Renal cortical epithelial cell (primary cell): ENCODE measurements around the gene CUL1. TPM values are rescaled to one million over a fixed set of nuclear protein-coding genes. Genes with fewer than 3 reads are reported as not detected.
"Not testable (repeated sequence)": the region's sequence is repeated elsewhere in the genome, so short reads cannot be mapped to it uniquely, and the experiment has no call there.

Experiments used
- DNase-seq: peaks from one replicate; pipeline ENCODE4 v3.0.0-alpha.2; 2011; ENCODE audit warnings: low read depth
- total RNA-seq: library from RNA; depleted of rRNA; stranded (reverse); fragments of >200 nt; gene quantifications from 2 replicates; pipeline ENCODE4 v1.2.3, GENCODE V29; 2014

Gene CUL1
- total RNA-seq, 1 donor from 2014 or later, result 69.2 TPM

- DNase-seq, result no peak
Observed at GRCh38 chr7:148697256-148698006, 1.3 kb upstream of the CUL1 start.

GRCh38 chr7:148698007-148698396 is 701 bp upstream of the CUL1 start:
- DNase-seq, result peak; percentile 11

GRCh38 chr7:148699024-148699781 is 500 bp downstream of the CUL1 start:
- peak; percentile 19 for DNase-seq

DNA sequence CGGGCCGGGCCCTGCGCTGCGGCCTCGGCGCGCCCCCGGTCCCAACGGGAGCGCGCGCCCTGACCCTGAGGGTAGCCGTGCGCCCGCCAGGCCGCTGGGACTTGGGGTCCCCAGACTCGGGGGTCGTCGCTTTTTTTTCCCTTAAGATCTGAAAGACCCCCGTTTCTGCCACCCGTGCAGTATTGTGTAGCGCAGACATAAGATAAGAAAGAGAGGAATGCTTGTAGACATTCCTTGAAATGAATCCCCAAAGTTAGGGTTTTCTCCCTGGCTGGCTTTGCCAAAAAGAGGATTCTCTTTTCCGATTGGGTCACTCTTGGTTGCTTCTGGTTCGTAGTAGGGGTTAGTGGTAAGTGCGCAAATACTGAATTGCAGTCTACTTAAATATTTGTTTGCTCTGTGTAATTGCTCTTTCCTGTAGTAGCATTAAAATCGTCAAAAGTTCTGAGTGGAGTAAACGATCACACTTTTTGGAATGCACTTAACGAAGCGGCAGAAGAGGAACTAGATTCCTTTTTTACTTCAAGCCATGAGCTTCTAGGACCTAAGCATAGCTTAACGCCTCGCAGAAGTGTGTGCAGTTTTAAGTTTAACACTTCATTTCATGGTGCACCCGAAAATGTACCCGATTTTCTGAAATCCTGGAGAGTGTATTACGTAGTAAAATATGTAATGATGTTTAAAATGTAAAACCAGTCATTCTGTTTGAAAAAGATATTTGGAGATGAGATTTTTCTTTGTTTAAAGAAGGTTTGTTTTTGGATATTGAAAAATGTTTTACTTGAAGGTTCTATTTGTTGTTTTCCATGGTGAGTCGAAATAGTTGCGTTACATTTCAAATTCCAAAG is 1.3 kb downstream of the CUL1 start:
- peak; percentile 35 for DNase-seq

GRCh38 chr7:148700661-148701064 is 2.0 kb downstream of the CUL1 start:
- peak; percentile 47 for DNase-seq

- no peak for DNase-seq
Observed at GRCh38 chr7:148701414-148701813, 2.7 kb downstream of the CUL1 start.

DNA sequence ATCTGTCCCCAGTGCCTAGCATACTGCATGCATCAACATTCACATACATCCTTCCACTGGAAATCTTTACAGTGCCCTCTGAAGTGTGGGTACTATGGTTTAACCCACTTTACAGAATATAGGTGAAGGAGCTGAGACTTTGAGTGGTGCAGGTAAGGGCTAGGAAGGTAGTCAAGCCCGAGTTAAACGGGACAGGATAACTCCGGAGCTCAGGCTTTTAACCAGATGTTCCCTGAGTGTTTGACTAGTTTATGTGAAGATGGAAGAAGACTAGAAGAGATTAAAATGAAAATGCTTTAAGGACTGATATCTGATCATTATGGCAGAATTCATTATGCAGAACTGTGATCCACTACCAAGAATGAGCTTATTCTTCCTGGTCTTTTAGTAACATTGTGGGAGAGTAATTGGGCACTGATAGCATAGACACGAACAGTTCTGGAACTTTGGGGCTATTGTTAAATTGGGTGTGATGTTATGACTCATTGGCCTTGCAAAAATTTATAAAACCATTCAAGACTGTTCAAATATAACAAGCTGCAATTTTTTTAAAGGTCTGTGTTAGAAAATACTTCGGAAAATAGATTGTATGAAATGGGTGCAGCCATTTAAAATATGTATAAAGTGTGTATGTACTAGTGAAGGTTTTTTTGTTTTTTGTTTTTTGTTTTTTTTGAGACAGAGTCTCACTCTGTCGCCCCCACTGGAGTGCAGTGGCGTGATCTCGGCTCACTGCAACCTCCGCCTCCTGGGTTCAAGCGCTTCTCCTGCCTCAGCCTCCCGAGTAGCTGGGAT is 4.4 kb downstream of the CUL1 start:
- no peak for DNase-seq

- DNase-seq, result not testable (repeated sequence)
Observed at GRCh38 chr7:148703671-148703962, 4.9 kb downstream of the CUL1 start.

DNA sequence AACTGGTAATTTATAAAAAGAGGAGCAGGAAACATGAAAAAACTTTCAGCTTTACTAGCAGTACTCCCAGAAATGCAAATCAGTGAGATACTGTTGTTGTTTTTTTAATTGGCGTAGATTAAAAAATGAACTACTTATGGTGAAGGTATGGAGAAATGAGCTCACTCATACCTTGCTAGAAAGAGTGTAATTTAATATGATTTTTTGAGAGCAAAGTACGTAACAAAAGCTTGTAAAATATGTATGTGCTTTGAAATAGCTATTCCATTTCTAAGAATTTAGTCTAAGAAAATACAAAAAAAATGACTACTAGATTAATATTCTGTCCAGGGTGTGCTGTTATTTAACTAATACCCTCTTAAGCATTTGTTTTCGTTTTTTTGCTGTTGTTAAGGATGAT is 5.5 kb downstream of the CUL1 start:
- no peak for DNase-seq

- DNase-seq, result no peak
Observed at GRCh38 chr7:148704970-148705369, 6.3 kb downstream of the CUL1 start.

GRCh38 chr7:148706368-148706767 is 7.7 kb downstream of the CUL1 start:
- no peak for DNase-seq

GRCh38 chr7:148708026-148708885 is 9.6 kb downstream of the CUL1 start:
- no peak for DNase-seq

DNA sequence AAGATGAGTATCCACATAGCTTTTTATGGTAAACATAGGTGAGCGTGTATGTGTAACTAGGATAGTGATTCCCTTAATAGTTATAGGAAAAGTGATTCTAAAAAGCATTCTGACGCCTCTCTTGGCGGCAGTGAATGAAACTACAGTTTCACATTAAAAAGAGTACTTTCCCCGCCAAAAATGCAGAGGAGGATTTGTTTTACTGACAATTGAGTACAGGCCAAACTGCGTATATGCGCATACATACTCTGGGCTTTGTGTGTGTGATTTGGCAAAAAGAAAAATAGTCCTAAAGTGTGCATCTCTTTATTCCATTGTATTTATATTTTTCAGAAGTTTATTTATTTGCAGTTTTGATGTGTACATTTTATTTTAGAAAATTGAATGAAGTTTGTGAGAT is 10.3 kb downstream of the CUL1 start:
- DNase-seq, result no peak

DNA sequence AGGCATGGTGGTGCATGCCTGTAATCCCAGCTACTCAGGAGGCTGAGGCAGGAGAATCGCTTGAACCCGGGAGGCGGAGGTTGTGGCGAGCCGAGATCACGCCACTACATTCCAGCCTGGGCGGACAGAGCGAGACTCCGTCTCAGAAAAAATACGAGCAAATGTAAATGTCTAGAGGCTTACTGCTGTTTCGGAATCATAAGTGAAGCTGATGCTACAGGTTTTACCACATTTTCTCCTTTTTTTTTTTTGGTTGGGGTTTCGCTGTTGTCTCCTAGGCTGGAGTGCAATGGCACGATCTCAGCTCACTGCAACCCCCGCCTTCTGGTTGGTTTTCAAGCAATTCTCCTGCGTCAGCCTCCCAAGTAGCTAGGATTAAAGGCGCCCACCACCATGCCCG is 11.7 kb downstream of the CUL1 start:
- DNase-seq, result not testable (repeated sequence)

DNA sequence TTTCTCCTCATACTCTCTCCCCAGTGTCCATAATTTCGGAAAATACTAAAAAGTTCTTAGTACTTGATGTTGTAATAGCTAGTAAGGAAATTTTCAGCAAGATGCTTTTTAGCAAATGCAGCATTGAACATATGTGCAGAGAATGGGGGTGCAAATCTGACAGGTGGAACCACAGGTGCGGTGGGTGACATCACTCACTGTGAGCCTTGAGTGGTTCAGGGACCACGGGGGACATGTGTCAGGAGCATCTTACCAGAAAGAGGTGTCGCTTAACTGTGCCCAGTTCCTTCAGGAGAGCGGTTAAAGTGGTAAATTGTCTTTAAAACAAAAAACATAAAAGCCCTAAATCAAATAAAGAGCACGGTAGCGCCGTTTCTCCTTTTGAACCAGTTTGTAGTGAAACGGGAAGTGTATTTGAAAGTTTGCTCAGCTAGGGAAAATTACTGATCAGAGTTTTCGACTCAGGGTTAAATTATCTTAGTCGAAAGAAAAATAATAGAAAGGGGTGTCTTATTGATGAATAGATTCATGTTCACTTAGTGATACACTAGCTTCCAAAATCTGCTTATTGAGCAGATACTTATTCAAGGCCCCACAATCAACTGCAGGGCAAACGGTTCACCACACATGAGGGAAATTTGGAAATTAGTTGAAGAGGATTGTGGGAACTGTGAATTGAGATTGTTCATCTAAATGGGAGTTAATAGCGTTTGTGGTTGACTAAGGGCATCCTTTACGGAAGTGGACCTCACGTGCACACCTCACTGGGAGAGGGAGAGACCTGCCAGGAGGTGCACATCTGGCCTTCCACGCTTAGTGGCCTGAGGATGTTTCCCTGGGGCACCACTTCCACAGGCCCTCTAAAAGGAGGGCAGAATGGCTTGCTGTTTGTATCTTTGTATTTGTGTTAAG is 12.7 kb downstream of the CUL1 start:
- DNase-seq, result no peak

DNA sequence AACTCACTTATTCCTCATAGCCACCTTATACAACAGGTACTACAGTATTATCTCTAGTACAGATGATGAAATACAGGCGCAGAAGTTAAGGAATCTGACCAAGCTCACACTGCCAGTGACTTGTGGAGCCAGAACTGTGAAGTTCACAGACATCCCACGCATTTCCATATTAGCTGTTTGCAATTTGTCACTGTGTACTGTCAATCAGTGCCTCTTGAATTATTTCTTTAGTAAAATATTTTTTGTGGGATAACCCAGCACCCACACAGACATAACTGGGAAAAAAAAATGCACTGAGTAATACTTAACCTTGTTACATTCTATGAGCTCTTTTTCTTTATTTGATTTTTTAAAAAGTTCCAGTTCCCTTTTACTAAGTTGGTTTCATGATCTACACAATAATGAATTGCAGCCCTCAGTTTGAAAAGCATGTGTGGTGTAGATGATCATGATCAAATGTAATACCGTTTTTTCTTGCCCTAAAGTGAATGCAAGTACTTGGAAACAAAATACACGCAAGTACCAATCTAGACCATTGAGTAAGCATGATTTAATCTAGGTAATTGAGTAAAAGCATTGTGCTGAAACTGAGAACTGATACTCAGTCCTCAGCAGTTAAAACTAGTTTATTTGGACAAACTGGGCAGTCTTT is 14.1 kb downstream of the CUL1 start:
- DNase-seq, result no peak

DNA sequence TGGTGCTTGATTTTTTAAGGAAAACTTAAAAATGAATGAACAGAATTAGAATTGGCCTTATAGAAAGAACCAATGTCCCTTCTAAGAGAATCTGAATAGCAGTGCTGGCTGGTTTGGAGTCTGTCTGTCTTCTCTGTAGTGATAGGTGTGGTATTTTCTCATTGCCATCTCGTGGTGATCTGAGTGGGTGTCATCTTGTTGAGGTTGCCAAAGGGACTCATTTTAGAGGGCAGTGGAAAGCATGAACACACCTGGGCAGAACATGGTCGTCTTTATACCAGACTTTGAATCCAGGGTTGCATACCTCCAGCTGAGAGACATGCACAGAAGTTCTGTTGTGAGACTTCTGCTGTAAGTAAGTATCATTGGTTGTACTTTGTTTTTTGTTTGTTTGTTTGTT is 15.8 kb downstream of the CUL1 start:
- DNase-seq, result no peak

DNA sequence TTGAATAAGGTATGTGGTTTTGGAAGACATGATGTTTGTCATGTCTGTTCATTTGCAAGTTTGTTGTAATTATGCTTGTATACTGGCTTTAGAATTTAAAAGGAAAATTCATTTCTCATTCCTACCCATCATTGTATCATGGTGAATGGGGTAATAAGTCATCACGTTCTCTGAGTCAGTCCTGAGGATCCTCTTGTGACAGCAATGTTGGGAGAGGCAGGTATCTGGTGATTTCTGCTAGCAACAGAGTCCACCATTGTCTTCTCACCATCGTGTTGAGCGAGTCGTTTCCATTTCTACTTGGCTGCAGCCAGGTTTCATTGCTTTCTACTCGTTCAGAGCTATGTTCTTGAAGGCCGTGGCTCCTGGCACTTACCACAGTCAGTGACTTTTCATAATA is 16.3 kb downstream of the CUL1 start:
- DNase-seq, result no peak

- no peak for DNase-seq
Observed at GRCh38 chr7:148717266-148717793, 18.6 kb downstream of the CUL1 start.
